ENCODE results near the gene TUSC2. TPM values are rescaled to one million over a fixed set of nuclear protein-coding genes. Genes with fewer than 3 reads are reported as not detected.

Gene TUSC2
- total and polyA plus RNA-seq, 9 of the 15 experiments (the other 6 are each of a cell fraction or from before 2014, with no cell fraction given) = 2.8 to 67.5 (median 25.8) TPM

GRCh38 chr3:50295553-50296431 is 32.2 kb downstream of the TUSC2 start:
- POLR2A ChIA-PET = no interaction called here
- intact Hi-C loops (cut with micrococcal nuclease) = no loop called here

GRCh38 chr3:50294492-50295403 is 33.3 kb downstream of the TUSC2 start:
- Histone ChIP-seq H3K36me3 (ENCODE audit: control insufficient read depth, insufficient read depth, low read length) (peaks cover 21% of the 10 kb centered on the region; the same call in 2 of the 3 replicates), H3K4me2 (ENCODE audit: insufficient read depth, low read length) (no peak overlapping the region), H3K27me3 (ENCODE audit: control insufficient read depth in 2 of 2, insufficient read depth in 2 of 2, low read length in 2 of 2) (no peaks in the 10 kb centered on the region), H3K27ac (ENCODE audit: extremely low read depth, low read depth, low read length) (no peak overlapping the region), H3K4me1 (replicated peaks in 1 of 2; ENCODE audit: control insufficient read depth in 2 of 2, insufficient read depth in 2 of 2, low read length in 2 of 2) (peaks cover 13 to 73% of the 10 kb centered on the region in 2 experiments; a peak in 4 of 5 replicates), H3K9me1 (ENCODE audit: control insufficient read depth, insufficient read depth, low read length) (no peaks in the 10 kb centered on the region), H3K4me3 (no peak overlapping the region), H4K20me1 (replicated peaks; ENCODE audit: control insufficient read depth, insufficient read depth, low read length) (no peaks in the 10 kb centered on the region), H3K9me3 (replicated peaks; ENCODE audit: control insufficient read depth, insufficient read depth, low read depth, low read length) (no peaks in the 10 kb centered on the region), H3K79me2 (ENCODE audit: control insufficient read depth, insufficient read depth, low read length) (peaks cover 47% of the 10 kb centered on the region), H3K9ac (ENCODE audit: insufficient read depth in 1 of 2, low read depth in 2 of 2, low read length in 2 of 2) (peak overlapping the region in 1 of 2 experiments; percentile 52; a peak in 1 of 4 replicates), H2AFZ (ENCODE audit: low read depth, low read length) (no peak overlapping the region)
- peak; percentile 26; the same call in 1 of the 2 replicates for TF ChIP-seq RBFOX2 (IDR thresholded peaks at IDR 0.05; ENCODE audit: low read depth, low read length)
- TF ChIP-seq KDM2B (CRISPR knock-in tag; IDR thresholded peaks at IDR 0.05) = no peak
- no TSS peak for BruUV-seq (replicated peaks)
- no peak for DNase-seq (ENCODE audit: extremely low read depth in 1 of 4, low spot score in 3 of 4)
- intact Hi-C loops (cut with micrococcal nuclease) = no loop called here
- ChIA-PET POLR2A (no interaction called here), CTCF (ENCODE audit: low intra/inter-chr PET ratio) (no interaction called here)
- in situ Hi-C loops (cut with MboI) = no loop called here
- no peak for FAIRE-seq
- WGBS (ENCODE audit: insufficient coverage, low coverage, missing lambda C conversion rate) = 89% methylated on average over 13 of the region's 22 CpGs
- ATAC-seq = no peak

More at GRCh38 chr3:50295553-50296431, 32.2 kb downstream of the TUSC2 start:
- H3K27me3 ChIP-seq (ENCODE audit: control insufficient read depth in 2 of 2, insufficient read depth in 2 of 2, low read length in 2 of 2) = no peaks in the 10 kb centered on the region
- CTCF ChIA-PET (ENCODE audit: low intra/inter-chr PET ratio) = no interaction called here
- no peak overlapping the region for H3K4me3 ChIP-seq
- H2AFZ ChIP-seq (ENCODE audit: low read depth, low read length) = no peak overlapping the region
- H3K36me3 ChIP-seq (ENCODE audit: control insufficient read depth, insufficient read depth, low read length) = peaks cover 17% of the 10 kb centered on the region; the same call in 2 of the 3 replicates
- H3K79me2 ChIP-seq (ENCODE audit: control insufficient read depth, insufficient read depth, low read length) = peaks cover 47% of the 10 kb centered on the region
- H3K27ac ChIP-seq (ENCODE audit: extremely low read depth, low read depth, low read length) = no peak overlapping the region
- H4K20me1 ChIP-seq (replicated peaks; ENCODE audit: control insufficient read depth, insufficient read depth, low read length) = no peaks in the 10 kb centered on the region
- no peak for DNase-seq (ENCODE audit: extremely low read depth in 1 of 4, low spot score in 3 of 4)
- in situ Hi-C loops (cut with MboI) = no loop called here
- no TSS peak for BruUV-seq (replicated peaks)
- H3K4me2 ChIP-seq (ENCODE audit: insufficient read depth, low read length) = no peak overlapping the region
- peak overlapping the region in 1 of 2 experiments; percentile 35; a peak in 2 of 4 replicates for H3K9ac ChIP-seq (ENCODE audit: insufficient read depth in 1 of 2, low read depth in 2 of 2, low read length in 2 of 2)
- no peaks in the 10 kb centered on the region for H3K9me1 ChIP-seq (ENCODE audit: control insufficient read depth, insufficient read depth, low read length)
- peaks cover 23 to 73% of the 10 kb centered on the region in 2 experiments; a peak in 4 of 5 replicates for H3K4me1 ChIP-seq (replicated peaks in 1 of 2; ENCODE audit: control insufficient read depth in 2 of 2, insufficient read depth in 2 of 2, low read length in 2 of 2)
- H3K9me3 ChIP-seq (replicated peaks; ENCODE audit: control insufficient read depth, insufficient read depth, low read depth, low read length) = no peaks in the 10 kb centered on the region
- FAIRE-seq = no peak
- no peak for ATAC-seq
- 86% methylated on average over 7 of the region's 8 CpGs for WGBS (ENCODE audit: insufficient coverage, low coverage, missing lambda C conversion rate)
- TF ChIP-seq PML (IDR thresholded peaks at IDR 0.05; ENCODE audit: low read length) (no peak), ZKSCAN1 (IDR thresholded peaks at IDR 0.05; ENCODE audit: low read depth, low read length) (peak; percentile 70; the same call in 1 of the 2 replicates)
